Rectal smooth muscle tissue (tissue), 1 donor: ENCODE results near the gene MATN4.

ENCODE experiments used
- H3K27ac ChIP-seq: one replicate; pipeline ENCODE4 v1.7.0; 2013; ENCODE audit warnings: low read depth, low read length, inconsistent platforms
- H3K27me3 ChIP-seq: one replicate; pipeline ENCODE4 v1.7.0; 2013; ENCODE audit warnings: low read length; ENCODE audit not compliant: control insufficient read depth, insufficient read depth
- H3K36me3 ChIP-seq: one replicate; pipeline ENCODE4 v1.7.0; 2013; ENCODE audit warnings: low read length; ENCODE audit not compliant: control insufficient read depth, insufficient read depth
- H3K4me1 ChIP-seq: one replicate; pipeline ENCODE4 v1.7.0; 2013; ENCODE audit warnings: low read length; ENCODE audit not compliant: control insufficient read depth, insufficient read depth
- H3K4me3 ChIP-seq: one replicate; pipeline ENCODE4 v1.7.0; 2013; ENCODE audit warnings: low read length
- H3K9ac ChIP-seq: one replicate; pipeline ENCODE4 v1.7.0; 2013; ENCODE audit warnings: low read length

Gene MATN4

DNA sequence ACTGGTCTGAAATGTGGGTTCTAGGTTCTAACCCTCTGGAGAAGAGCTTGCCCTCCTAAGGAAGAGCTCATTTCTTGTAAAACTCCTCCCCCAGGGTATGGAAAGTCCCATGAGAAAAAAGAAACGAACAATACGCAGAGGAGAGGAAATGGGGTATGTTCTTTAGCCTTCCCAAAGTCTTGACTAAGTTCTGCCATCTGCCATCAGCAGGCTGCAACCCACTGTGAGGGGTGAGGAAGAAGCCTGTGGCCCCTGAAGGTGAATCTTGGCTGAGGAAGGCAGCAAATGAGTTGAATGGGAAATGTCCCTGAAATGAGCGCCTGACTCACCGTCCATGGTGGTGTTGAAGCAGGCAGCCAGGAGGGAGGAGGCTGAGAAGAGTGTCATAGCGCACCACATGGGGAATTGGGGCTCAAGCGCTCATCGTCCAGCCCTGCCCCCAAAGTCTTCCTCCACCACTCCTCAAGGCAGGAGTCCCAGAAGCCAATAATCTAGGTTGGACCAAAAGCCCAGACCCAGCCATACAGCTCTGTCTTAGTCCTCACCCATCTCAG is 10.4 kb upstream of the MATN4 start:
- peaks cover 3% of the 10 kb centered on the region for H3K27me3 ChIP-seq
- no peaks in the 10 kb centered on the region for H3K36me3 ChIP-seq
- H3K27ac ChIP-seq = no peak overlapping the region
- H3K4me3 ChIP-seq = no peak overlapping the region
- no peak overlapping the region for H3K9ac ChIP-seq
- H3K4me1 ChIP-seq = no peaks in the 10 kb centered on the region

- H3K36me3 ChIP-seq = no peaks in the 10 kb centered on the region
- no peaks in the 10 kb centered on the region for H3K4me1 ChIP-seq
- H3K27me3 ChIP-seq = peaks cover 6% of the 10 kb centered on the region
Measured at GRCh38 chr20:45317826-45318225, 9.7 kb upstream of the MATN4 start.

GRCh38 chr20:45316150-45317080 is 8.3 kb upstream of the MATN4 start:
- Histone ChIP-seq H3K27me3 (peaks cover 7% of the 10 kb centered on the region), H3K9ac (no peak overlapping the region), H3K4me3 (no peak overlapping the region)

More at GRCh38 chr20:45317826-45318225, 9.7 kb upstream of the MATN4 start:
- no peak overlapping the region for H3K9ac ChIP-seq
- no peak overlapping the region for H3K27ac ChIP-seq
- no peak overlapping the region for H3K4me3 ChIP-seq

GRCh38 chr20:45315672-45316071 is 7.6 kb upstream of the MATN4 start:
- Histone ChIP-seq H3K27ac (no peak overlapping the region), H3K27me3 (peaks cover 9% of the 10 kb centered on the region)

More at GRCh38 chr20:45316150-45317080, 8.3 kb upstream of the MATN4 start:
- Histone ChIP-seq H3K4me1 (no peaks in the 10 kb centered on the region), H3K27ac (no peak overlapping the region), H3K36me3 (no peaks in the 10 kb centered on the region)

DNA sequence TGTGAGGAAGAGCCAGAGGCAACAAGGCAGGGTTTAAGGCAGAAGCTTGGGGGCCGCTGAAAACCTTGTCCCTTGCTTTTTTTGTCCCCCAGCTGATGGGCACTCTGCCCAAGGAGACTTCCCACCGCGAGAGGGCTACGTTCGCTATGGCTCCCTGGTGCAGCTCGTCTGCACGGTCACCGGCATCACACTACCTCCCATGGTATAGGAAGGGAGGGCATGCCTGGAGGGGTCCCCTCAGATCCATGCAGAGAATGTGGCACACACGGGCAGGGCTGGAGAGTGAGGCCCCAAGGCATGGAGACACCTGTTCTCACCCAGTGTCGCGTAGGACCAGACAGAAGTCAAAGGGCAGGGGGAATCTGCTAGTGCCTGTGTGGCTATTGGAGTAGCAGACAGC is 5.8 kb upstream of the MATN4 start:
- H3K9ac ChIP-seq = no peak overlapping the region
- H3K36me3 ChIP-seq = no peaks in the 10 kb centered on the region
- no peaks in the 10 kb centered on the region for H3K4me1 ChIP-seq
- peaks cover 9% of the 10 kb centered on the region for H3K27me3 ChIP-seq
- H3K4me3 ChIP-seq = no peak overlapping the region
- no peak overlapping the region for H3K27ac ChIP-seq

More at GRCh38 chr20:45315672-45316071, 7.6 kb upstream of the MATN4 start:
- Histone ChIP-seq H3K9ac (no peak overlapping the region), H3K4me1 (no peaks in the 10 kb centered on the region), H3K36me3 (no peaks in the 10 kb centered on the region), H3K4me3 (no peak overlapping the region)

- no peak overlapping the region for H3K9ac ChIP-seq
- H3K27me3 ChIP-seq = peaks cover 9% of the 10 kb centered on the region
- H3K27ac ChIP-seq = no peak overlapping the region
- no peaks in the 10 kb centered on the region for H3K4me1 ChIP-seq
- H3K4me3 ChIP-seq = no peak overlapping the region
- H3K36me3 ChIP-seq = no peaks in the 10 kb centered on the region
Measured at GRCh38 chr20:45313065-45313695, 5.1 kb upstream of the MATN4 start.

DNA sequence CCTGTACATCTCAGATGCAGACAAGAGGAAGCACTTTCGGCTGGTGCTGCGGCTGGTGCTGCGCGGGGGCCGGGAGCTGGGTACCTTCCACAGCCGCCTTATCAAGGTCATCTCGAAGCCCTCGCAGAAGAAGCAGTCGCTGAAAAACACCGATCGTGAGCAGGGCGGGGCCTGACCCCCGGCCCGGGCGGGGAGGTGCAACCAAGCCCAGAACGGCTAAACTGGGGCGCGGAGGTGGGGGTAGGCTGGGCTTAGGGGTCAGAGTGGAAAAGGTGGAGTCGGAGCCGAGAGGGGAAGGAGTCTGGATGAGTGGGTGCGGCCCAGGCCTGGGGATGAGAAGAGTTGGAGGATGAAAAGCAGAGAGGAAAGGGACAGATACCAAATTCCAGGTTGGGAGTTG is 4.1 kb upstream of the MATN4 start:
- H3K9ac ChIP-seq = no peak overlapping the region
- no peaks in the 10 kb centered on the region for H3K4me1 ChIP-seq
- H3K27me3 ChIP-seq = peaks cover 9% of the 10 kb centered on the region
- no peak overlapping the region for H3K27ac ChIP-seq
- H3K4me3 ChIP-seq = no peak overlapping the region
- H3K36me3 ChIP-seq = no peaks in the 10 kb centered on the region

- no peak overlapping the region for H3K4me3 ChIP-seq
- H3K36me3 ChIP-seq = no peaks in the 10 kb centered on the region
- no peak overlapping the region for H3K9ac ChIP-seq
- peaks cover 9% of the 10 kb centered on the region for H3K27me3 ChIP-seq
- no peak overlapping the region for H3K27ac ChIP-seq
- no peaks in the 10 kb centered on the region for H3K4me1 ChIP-seq
Measured at GRCh38 chr20:45311589-45312211, 3.6 kb upstream of the MATN4 start.

- no peak overlapping the region for H3K27ac ChIP-seq
- H3K4me1 ChIP-seq = no peaks in the 10 kb centered on the region
- no peak overlapping the region for H3K4me3 ChIP-seq
- peaks cover 10% of the 10 kb centered on the region for H3K27me3 ChIP-seq
- H3K9ac ChIP-seq = no peak overlapping the region
- no peaks in the 10 kb centered on the region for H3K36me3 ChIP-seq
Measured at GRCh38 chr20:45309075-45309474, 976 bp upstream of the MATN4 start.

GRCh38 chr20:45307076-45307640 is 941 bp downstream of the MATN4 start:
- Histone ChIP-seq H3K36me3 (no peaks in the 10 kb centered on the region), H3K27me3 (peaks cover 8% of the 10 kb centered on the region), H3K27ac (no peak overlapping the region), H3K9ac (no peak overlapping the region), H3K4me1 (no peaks in the 10 kb centered on the region), H3K4me3 (no peak overlapping the region)

DNA sequence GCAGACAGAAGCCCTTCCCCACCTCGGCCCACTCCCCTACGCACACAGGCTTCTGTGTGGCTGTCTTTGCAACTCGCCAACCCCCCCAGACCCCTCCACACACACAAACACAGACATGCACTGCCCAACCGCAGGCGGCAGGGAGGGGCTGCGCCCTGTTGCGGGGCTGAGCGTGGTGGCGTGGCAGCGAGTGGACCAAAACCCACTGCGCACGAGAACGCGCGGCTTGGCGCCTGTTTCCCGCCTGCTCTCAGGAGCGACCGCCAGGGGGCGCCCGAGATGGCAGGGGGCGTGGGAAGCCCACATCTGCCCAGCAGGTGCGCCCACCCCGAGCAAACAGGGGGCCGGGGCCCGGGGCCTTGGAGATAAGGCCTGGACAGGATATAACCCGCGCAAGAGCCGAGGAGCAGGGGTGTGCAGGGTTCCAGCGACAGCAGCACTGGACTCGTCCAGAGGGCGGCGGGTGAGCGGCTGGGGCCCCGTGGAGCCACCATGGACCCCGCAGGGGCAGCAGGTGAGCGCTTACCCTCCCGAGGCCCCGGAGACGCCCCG is 1.6 kb downstream of the MATN4 start, which contains the start of gene RBPJL:
RBPJL (plus strand) TSS at position 410 of the 552 bp plus-strand sequence; CDS start at position 493, 83 bp downstream.
- Histone ChIP-seq H3K4me1 (no peaks in the 10 kb centered on the region), H3K36me3 (no peaks in the 10 kb centered on the region), H3K27me3 (peaks cover 8% of the 10 kb centered on the region), H3K27ac (no peak within 1 kb of the TSS), H3K4me3 (peak within 1 kb of the TSS; percentile 51), H3K9ac (no peak within 1 kb of the TSS)
